Non-pigmented ciliary epithelial cell (primary cell): Measurements from ENCODE around the gene ATP1A1.
A peak's percentile ranks its signal among the peaks of the same experiment; 100 is the strongest.

Experiments
- DNase-seq: peaks from one replicate; pipeline ENCODE4 v3.0.0-alpha.2; 2010; ENCODE audit warnings: low read depth

ATP1A1 gene

GRCh38 chr1:116372191-116372590 is 853 bp upstream of the ATP1A1 start:
- DNase-seq = no peak

- DNase-seq = no peak
Measured at GRCh38 chr1:116373431-116374352, 648 bp downstream of the ATP1A1 start.

GRCh38 chr1:116374353-116375147 is 1.5 kb downstream of the ATP1A1 start:
- no peak for DNase-seq

GRCh38 chr1:116375148-116375886 is 2.3 kb downstream of the ATP1A1 start:
- no peak for DNase-seq

GRCh38 chr1:116375887-116376728 is 3.1 kb downstream of the ATP1A1 start:
- no peak for DNase-seq

GRCh38 chr1:116376729-116377086 is 3.7 kb downstream of the ATP1A1 start:
- DNase-seq = no peak

- DNase-seq = peak; percentile 82
Measured at GRCh38 chr1:116377541-116378529, 4.8 kb downstream of the ATP1A1 start.

GRCh38 chr1:116379057-116379630 is 6.1 kb downstream of the ATP1A1 start:
- DNase-seq = no peak

- DNase-seq = no peak
Measured at GRCh38 chr1:116379674-116380498, 6.8 kb downstream of the ATP1A1 start.

GRCh38 chr1:116380499-116381242 is 7.6 kb downstream of the ATP1A1 start:
- DNase-seq = no peak

- no peak for DNase-seq
Measured at GRCh38 chr1:116382321-116382720, 9.3 kb downstream of the ATP1A1 start.

GRCh38 chr1:116382857-116383483 is 9.9 kb downstream of the ATP1A1 start:
- DNase-seq = no peak

GRCh38 chr1:116386042-116386441 is 13.0 kb downstream of the ATP1A1 start:
- no peak for DNase-seq

- DNase-seq = no peak
Measured at GRCh38 chr1:116387551-116387950, 14.5 kb downstream of the ATP1A1 start.

GRCh38 chr1:116388122-116388521 is 15.1 kb downstream of the ATP1A1 start:
- no peak for DNase-seq

- DNase-seq = no peak
Measured at GRCh38 chr1:116389013-116389412, 16.0 kb downstream of the ATP1A1 start.

GRCh38 chr1:116389686-116390085 is 16.6 kb downstream of the ATP1A1 start:
- DNase-seq = no peak

- DNase-seq = no peak
Measured at GRCh38 chr1:116390195-116390594, 17.2 kb downstream of the ATP1A1 start.
